ENCODE results near the gene ADRA2B. TPM values are rescaled to one million over a fixed set of nuclear protein-coding genes. Genes with fewer than 3 reads are reported as not detected.

The ADRA2B gene
- total and polyA plus RNA-seq, 9 donors, result 0.48 to 1.8 (median 1.0) TPM

DNA sequence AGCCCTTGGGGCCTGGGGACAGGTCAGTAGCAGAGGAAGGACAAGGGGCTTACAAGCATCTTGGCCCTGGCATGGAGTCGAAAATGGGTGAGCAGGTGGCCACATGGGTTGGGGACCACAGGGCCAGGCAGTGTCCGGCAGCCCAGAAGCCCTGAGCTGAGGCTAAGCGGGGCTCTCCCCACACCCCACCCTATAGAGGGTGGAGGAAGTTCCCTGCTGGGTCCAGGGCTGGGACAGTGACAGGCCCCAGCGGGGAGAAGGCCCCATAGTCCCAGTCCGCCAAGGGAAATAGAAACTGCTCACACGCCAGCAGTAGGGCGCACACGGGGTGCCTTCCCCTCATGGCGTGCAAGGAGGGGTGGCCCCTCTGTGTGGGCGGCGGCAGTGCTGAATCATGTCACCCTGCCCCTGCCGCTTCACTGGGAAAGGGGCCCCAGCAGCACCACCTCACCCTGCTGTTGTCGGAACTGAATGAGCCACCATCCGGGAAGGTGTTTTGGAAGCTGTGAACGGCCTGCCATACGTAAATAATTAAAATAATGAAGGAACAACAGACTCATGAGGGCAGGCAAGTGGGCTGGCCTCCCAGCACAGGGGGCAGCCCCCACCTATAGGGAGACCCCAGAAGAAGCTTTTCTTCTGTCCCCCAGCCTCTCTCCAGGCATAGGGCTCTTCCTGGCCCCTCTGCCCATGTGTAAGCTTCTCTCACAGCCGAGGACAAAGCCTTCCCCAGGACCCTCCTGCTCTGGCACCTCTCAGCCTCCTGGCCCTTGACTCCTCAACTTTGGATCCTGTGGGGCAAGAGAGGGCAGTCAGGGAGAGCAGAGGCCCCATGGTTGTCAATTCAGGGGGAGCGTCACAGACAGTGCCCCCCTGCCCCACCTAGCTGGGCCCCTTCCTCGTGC is 41.5 kb upstream of the ADRA2B start:
- no peak for DNase-seq
- no peak overlapping the region for H3K27ac ChIP-seq
- H3K4me1 ChIP-seq (ENCODE audit: insufficient read depth), result no peaks in the 10 kb centered on the region
- H3K4me3 ChIP-seq, result no peak overlapping the region
- no peaks in the 10 kb centered on the region for H3K36me3 ChIP-seq
- no peaks in the 10 kb centered on the region for H3K9me3 ChIP-seq
- no peak for TF ChIP-seq EP300 (IDR thresholded peaks at IDR 0.05)
- TF ChIP-seq CTCF (IDR thresholded peaks at IDR 0.05), result no peak
- no peak for TF ChIP-seq POLR2A (IDR thresholded peaks at IDR 0.05)
- WGBS, 3 donors, result 74 to 82% (median 75%) methylated on average over 19 of the region's 19 CpGs
- intact Hi-C loops (cut with DNase I), result no loop called here
- no peaks in the 10 kb centered on the region for H3K27me3 ChIP-seq

GRCh38 chr2:96156926-96157648 is 40.7 kb upstream of the ADRA2B start:
- Histone ChIP-seq H3K9me3 (no peaks in the 10 kb centered on the region), H3K4me1 (ENCODE audit: insufficient read depth) (no peaks in the 10 kb centered on the region), H3K27me3 (no peaks in the 10 kb centered on the region), H3K36me3 (no peaks in the 10 kb centered on the region), H3K27ac (no peak overlapping the region), H3K4me3 (no peak overlapping the region)
- DNase-seq, result no peak
- intact Hi-C loops (cut with DNase I), result no loop called here
- WGBS, 3 donors, result 88 to 96% (median 96%) methylated on average over 5 of the region's 5 CpGs
- no peak for TF ChIP-seq CTCF (IDR thresholded peaks at IDR 0.05)
- TF ChIP-seq POLR2A (IDR thresholded peaks at IDR 0.05), result no peak

GRCh38 chr2:96156011-96156820 is 39.8 kb upstream of the ADRA2B start:
- H3K9me3 ChIP-seq, result no peaks in the 10 kb centered on the region
- no peaks in the 10 kb centered on the region for H3K4me1 ChIP-seq (ENCODE audit: insufficient read depth)
- no peak for DNase-seq
- intact Hi-C loops (cut with DNase I), result no loop called here
- WGBS, 3 donors, result 85 to 88% (median 85%) methylated on average over 10 of the region's 10 CpGs
- no peak overlapping the region for H3K27ac ChIP-seq
- H3K27me3 ChIP-seq, result no peaks in the 10 kb centered on the region
- TF ChIP-seq POLR2A (IDR thresholded peaks at IDR 0.05) (no peak), EP300 (IDR thresholded peaks at IDR 0.05) (no peak), CTCF (IDR thresholded peaks at IDR 0.05) (no peak)
- H3K36me3 ChIP-seq, result no peaks in the 10 kb centered on the region
- H3K4me3 ChIP-seq, result no peak overlapping the region
